Esophagus squamous epithelium (tissue), 4 donors: ENCODE results near the gene ASTN2.

Experiments
- CTCF ChIP-seq, 6 experiments: fragments of 450-650 bp in 4 of 6; fragments of 200-600 bp in 2 of 6; sonication (generic) in 2 of 6; IDR thresholded peaks; one replicate each; pipeline ENCODE4 v1.5.1; 2016 to 2019; ENCODE audit warnings: antibody characterized with exemption in 6 of 6, mild to moderate bottlenecking in 4 of 6, moderate library complexity in 4 of 6
- POLR2A ChIP-seq, 4 donors: fragments of 450-650 bp; IDR thresholded peaks; one replicate each; pipeline ENCODE4 v1.6.1; 2017; ENCODE audit warnings: antibody characterized with exemption in 4 of 4, mild to moderate bottlenecking in 4 of 4, moderate library complexity in 3 of 4

GRCh38 chr9:116718111-116718510 is 696.7 kb downstream of the ASTN2 start:
- TF ChIP-seq CTCF (IDR thresholded peaks at IDR 0.05) (no peak), POLR2A (IDR thresholded peaks at IDR 0.05) (no peak)
